Ecto neural progenitor cell (in vitro differentiated cells): ENCODE measurements around the gene GUCY1A2.
"Not testable (repeated sequence)": the region's sequence is repeated elsewhere in the genome, so short reads cannot be mapped to it uniquely, and the experiment has no call there.

ENCODE experiments used
- DNase-seq: peaks from one replicate; pipeline ENCODE4 v3.0.0-alpha.2; 2018; ENCODE audit warnings: low spot score

The GUCY1A2 gene

GRCh38 chr11:107018219-107018901, at the start of gene GUCY1A2:
TSS of gene GUCY1A2 (minus strand) at chr11:107018476. CDS start at chr11:107018055, 421 bp downstream.
- peak; percentile 61 for DNase-seq

- no peak for DNase-seq
These were observed 36.1 kb upstream of the GUCY1A2 start for GRCh38 chr11:107054391-107054790.

GRCh38 chr11:107051332-107051731, 33.1 kb upstream of the GUCY1A2 start:
- not testable (repeated sequence) for DNase-seq

GRCh38 chr11:107050899-107051298, 32.6 kb upstream of the GUCY1A2 start:
- DNase-seq = not testable (repeated sequence)

GRCh38 chr11:107050121-107050520, 31.8 kb upstream of the GUCY1A2 start:
- no peak for DNase-seq

GRCh38 chr11:107044503-107044902, 26.2 kb upstream of the GUCY1A2 start:
- DNase-seq = no peak

- DNase-seq = no peak
These were observed 25.1 kb upstream of the GUCY1A2 start for GRCh38 chr11:107043242-107044006.

GRCh38 chr11:107042748-107043147, 24.5 kb upstream of the GUCY1A2 start:
- no peak for DNase-seq

GRCh38 chr11:107041088-107041444, 22.8 kb upstream of the GUCY1A2 start:
- DNase-seq = no peak

- no peak for DNase-seq
These were observed 22.3 kb upstream of the GUCY1A2 start for GRCh38 chr11:107040433-107041087.

- DNase-seq = no peak
These were observed 7.4 kb upstream of the GUCY1A2 start for GRCh38 chr11:107025673-107026072.

GRCh38 chr11:107020594-107020993, 2.3 kb upstream of the GUCY1A2 start:
- no peak for DNase-seq

- DNase-seq = peak; percentile 89
These were observed 722 bp upstream of the GUCY1A2 start for GRCh38 chr11:107018902-107019493.

GRCh38 chr11:107017433-107018218, 650 bp downstream of the GUCY1A2 start:
- DNase-seq = peak; percentile 87

GRCh38 chr11:107017104-107017432, 1.2 kb downstream of the GUCY1A2 start:
- DNase-seq = no peak

- DNase-seq = no peak
These were observed 3.4 kb downstream of the GUCY1A2 start for GRCh38 chr11:107014871-107015270.

- no peak for DNase-seq
These were observed 6.3 kb downstream of the GUCY1A2 start for GRCh38 chr11:107011977-107012376.

GRCh38 chr11:107009190-107009589, 9.1 kb downstream of the GUCY1A2 start:
- no peak for DNase-seq

- no peak for DNase-seq
These were observed 12.0 kb downstream of the GUCY1A2 start for GRCh38 chr11:107006076-107006833.

GRCh38 chr11:106999196-106999595, 19.1 kb downstream of the GUCY1A2 start:
- no peak for DNase-seq

GRCh38 chr11:106998916-106999188, 19.4 kb downstream of the GUCY1A2 start:
- DNase-seq = no peak
